Peyer's patch (tissue), 4 donors: ENCODE data around the gene TKFC.

Experiments used
- POLR2A ChIP-seq, 2 donors: fragments of 450-650 bp; IDR thresholded peaks; one replicate each; pipeline ENCODE4 v1.5.1; 2017; ENCODE audit warnings: antibody characterized with exemption in 2 of 2, mild to moderate bottlenecking in 2 of 2, moderate library complexity in 2 of 2
- TF ChIP-seq, protein P1 (sequence below), 6 experiments: fragments of 450-650 bp in 4 of 6; fragments of 200-600 bp in 2 of 6; sonication (generic) in 1 of 6; IDR thresholded peaks; one replicate each; pipeline ENCODE4 v1.5.1; 2017 to 2019; ENCODE audit warnings: antibody characterized with exemption in 6 of 6, mild to moderate bottlenecking in 3 of 6, moderate library complexity in 1 of 6

DNA sequence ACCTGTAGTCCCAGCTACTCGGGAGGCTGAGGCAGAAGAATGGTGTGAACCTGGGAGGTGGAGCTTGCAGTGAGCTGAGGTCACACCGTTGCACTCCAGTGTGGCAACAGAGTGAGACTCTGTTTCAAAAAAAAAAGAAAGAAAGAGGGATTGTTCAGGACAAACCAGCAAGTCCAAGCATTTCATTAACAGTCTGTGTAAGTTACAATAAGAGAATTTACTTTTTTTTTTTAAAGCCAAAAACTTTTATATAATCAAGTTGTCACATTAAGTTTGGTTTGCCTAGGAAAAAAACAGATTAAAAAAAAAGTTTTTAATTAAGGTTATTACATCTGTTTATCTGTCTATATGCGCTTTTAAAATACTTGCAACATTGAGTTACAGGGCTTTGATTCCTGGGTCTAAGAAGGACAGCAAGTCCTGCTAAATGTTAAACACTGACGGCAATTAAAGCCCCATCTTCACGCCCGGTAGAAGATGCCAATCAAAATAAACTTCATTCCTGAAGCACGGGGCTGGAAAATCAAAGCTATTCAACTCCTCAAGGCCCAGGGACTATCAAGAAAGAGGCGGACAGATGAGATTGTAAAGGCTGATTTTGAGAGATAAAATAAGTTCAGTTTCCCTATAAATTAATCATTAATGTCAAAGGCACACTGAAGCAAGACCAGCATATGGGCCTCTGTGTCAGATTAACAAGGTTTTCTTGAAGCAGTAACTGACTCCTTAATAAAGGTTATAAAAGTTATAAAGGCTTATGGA is 39.8 kb downstream of the TKFC start:
- TF ChIP-seq, protein P1, sequence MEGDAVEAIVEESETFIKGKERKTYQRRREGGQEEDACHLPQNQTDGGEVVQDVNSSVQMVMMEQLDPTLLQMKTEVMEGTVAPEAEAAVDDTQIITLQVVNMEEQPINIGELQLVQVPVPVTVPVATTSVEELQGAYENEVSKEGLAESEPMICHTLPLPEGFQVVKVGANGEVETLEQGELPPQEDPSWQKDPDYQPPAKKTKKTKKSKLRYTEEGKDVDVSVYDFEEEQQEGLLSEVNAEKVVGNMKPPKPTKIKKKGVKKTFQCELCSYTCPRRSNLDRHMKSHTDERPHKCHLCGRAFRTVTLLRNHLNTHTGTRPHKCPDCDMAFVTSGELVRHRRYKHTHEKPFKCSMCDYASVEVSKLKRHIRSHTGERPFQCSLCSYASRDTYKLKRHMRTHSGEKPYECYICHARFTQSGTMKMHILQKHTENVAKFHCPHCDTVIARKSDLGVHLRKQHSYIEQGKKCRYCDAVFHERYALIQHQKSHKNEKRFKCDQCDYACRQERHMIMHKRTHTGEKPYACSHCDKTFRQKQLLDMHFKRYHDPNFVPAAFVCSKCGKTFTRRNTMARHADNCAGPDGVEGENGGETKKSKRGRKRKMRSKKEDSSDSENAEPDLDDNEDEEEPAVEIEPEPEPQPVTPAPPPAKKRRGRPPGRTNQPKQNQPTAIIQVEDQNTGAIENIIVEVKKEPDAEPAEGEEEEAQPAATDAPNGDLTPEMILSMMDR (IDR thresholded peaks at IDR 0.05) = no peak
- TF ChIP-seq POLR2A (IDR thresholded peaks at IDR 0.05) = no peak
